SHP77 treated with DMSO at 0.1 percent for 48 hours (cell line): ENCODE measurements around the gene KBTBD4.
"Not testable (repeated sequence)": the region's sequence is repeated elsewhere in the genome, so short reads cannot be mapped to it uniquely, and the experiment has no call there.

Experiments
- DNase-seq: peaks from one replicate; lab custom pipeline; 2025; lab: John Stamatoyannopoulos, UW

Gene KBTBD4

GRCh38 chr11:47589977-47590861 is 11.4 kb upstream of the KBTBD4 start:
- no peak for DNase-seq

DNA sequence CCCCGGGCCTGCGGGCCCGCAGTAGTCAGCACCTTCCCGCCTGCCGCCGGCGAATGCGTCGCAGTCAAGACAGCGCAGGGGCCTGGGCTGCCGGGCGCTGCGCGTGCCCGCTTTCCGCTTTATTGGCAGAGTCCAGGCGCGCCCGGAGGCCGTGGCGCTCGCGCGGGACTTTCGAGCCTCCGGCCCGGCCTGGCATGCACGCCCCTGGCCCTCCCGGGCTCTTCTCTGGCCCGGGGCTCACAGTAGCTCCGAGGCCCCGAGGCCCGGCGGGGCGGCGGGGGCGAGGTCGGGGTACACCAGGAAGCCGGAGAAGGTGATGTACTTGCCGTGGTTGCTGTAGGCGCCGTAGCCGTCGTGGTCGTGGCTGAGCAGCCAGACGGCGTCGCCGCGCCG is 10.8 kb upstream of the KBTBD4 start:
- no peak for DNase-seq

- DNase-seq: no peak
Measured at GRCh38 chr11:47589118-47589517, 10.3 kb upstream of the KBTBD4 start.

DNA sequence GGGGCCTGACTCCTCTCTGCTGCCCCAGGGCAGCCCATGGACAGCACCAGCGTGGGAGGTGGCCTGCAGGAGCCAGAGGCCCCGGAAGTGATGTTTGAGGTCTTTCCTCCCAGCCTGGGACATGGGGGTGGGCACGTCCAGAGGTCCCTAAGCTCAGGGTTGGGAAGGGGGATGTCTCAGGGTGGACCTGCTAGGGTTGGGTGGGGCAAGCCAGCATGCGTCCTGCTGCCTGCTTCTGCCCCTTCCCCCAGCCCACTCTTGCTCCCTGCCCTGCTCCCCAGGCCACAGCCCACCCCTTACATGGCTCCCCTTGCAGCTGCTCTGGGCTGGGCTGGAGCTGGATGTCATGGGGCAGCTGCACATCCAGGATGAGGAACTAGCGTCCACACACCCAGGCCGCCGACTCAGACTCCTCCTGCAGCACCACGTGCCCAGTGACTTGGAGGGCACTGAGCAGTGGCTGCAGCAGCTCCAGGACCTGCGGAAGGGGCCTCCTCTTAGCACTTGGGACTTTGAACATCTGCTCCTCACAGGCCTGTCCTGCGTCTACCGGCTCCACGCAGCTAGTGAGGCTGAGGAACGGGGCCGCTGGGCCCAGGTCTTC is 9.1 kb upstream of the KBTBD4 start:
- no peak for DNase-seq

DNA sequence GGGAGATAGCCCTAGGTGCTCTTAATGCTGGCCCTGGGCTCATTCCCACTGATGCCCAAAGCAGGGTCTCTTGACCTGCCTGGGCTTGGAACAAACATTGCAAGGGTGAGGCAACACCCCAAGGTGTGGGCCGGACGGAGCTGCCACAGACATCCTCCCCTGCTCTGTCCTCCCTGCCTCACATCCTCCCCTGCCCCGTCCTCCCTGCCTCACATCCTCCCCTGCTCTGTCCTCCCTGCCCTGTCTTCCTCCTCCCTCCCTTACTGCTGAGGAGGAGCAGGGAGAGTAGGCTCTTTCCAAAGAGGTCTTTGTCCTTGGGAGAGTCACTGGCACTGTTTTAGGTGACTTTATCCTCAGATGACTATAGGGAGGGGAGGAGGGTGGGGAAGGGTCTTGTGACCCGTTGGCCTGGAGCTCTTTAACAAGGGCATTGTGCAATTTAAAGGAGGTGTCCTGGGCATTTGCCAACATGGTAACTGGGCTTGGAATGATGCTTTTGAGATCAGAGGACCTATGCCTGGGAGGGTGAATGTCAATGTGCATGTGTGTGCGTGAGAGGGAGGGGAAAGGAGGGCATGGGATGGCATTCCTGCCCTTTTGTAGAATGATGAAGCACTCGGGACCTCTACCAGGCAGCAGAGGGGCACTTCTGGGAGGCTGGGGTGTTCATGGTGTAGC is 8.4 kb upstream of the KBTBD4 start:
- DNase-seq: no peak

- no peak for DNase-seq
Measured at GRCh38 chr11:47586098-47586855, 7.5 kb upstream of the KBTBD4 start, which contains the start of gene FAM180B. TSS of gene FAM180B (plus strand) at chr11:47586678. CDS start at chr11:47586769, 91 bp downstream.

DNA sequence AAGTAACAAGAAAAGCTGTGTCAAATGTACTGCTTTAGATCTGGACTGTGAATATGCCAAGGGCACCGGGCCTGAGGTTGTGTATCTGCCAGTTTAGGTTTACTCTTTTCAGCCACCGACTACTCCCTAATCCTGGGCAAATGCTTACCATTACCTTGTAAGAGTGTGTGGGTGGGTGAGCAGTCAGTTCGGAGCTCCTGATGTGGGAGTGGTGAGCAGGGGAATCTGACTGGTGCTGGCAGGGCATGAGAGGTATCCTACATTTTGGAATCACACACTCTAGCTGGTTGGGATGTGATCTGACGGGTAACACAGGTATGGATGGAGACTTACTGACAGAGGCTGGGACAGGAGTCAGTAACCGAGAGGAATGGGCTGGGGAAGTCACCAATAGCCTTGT is 5.1 kb upstream of the KBTBD4 start:
- no peak for DNase-seq

DNA sequence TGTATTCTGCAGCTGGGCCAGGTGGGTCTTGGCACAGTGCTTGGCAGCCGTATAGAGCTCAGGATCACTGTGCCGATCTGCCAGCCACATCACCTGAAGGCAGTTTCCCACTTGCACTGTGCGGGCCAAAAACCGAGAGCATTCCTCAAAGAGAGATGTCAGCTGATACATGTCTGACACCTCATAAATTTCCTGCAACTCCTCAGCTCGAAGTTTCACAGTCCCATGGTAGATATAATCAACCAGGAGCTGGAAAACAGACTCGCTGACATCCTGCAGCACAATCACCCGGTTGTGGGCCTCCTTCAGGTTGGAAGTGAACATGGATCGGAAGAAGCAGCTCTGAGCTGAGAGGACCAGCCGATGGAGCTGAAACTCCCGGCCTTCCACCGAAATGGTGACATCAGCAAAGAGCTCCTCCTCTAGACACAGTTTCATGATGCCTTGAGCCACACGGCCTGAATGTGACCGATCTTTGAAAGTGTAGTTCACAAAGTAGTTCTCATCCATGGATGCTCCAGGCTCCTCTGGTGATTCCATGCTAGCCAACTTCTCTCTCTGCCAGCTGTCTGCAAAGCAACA is 1.2 kb downstream of the KBTBD4 start:
- DNase-seq: no peak

DNA sequence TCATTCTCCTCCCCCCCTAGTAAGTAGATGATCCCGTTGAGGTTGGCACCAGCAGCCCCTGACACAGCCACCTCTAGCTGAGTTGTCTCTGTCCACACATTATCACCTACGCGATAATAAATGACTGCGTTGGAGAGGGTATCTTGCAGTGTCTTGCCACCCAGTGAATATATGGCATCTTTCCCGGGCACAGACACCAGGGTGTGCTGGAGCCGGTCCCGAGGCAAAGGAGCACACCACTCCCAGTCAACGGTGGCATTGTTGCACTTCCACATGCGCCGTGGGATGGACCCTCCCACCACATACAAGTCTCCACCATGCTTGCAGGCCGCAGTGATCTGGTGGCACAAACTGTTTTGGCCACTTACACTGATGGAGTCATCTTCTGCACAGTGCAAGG is 5.4 kb downstream of the KBTBD4 start:
- DNase-seq: no peak

GRCh38 chr11:47572715-47573255 is 6.0 kb downstream of the KBTBD4 start:
- DNase-seq: no peak

DNA sequence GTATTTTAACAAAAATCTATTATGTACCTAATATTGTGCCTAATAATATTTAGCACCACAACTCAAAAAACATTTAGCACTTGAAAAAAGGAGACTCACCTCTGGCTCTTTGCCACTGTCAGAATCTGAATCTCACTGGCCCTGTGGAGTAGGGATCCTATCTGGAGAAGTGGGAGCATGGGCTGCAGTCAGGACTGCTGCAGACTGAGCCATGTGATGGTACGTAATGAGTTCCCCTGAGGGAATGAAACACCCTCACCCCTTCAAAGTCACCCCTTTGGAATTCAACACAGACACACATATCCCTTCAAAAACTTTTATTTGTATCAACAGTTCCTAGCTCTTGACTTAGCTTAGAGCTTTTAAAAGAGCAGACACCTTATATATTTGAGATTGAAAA is 6.9 kb downstream of the KBTBD4 start:
- DNase-seq: no peak

DNA sequence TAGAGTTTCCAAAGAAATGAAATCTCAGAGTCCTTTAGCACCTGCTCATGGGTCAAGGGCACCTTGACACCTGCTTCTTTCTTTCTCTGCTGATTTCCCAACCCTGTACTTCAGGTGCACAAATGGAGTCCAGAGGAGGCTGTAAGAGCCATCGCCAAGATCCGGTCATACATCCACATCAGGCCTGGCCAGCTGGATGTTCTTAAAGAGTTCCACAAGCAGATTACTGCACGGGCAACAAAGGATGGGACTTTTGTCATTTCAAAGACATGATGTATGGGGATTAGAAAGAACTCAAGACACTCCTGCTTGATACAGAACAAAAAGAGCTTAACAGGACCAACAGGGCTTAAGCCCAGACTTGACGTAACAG is 7.4 kb downstream of the KBTBD4 start:
- DNase-seq: no peak

DNA sequence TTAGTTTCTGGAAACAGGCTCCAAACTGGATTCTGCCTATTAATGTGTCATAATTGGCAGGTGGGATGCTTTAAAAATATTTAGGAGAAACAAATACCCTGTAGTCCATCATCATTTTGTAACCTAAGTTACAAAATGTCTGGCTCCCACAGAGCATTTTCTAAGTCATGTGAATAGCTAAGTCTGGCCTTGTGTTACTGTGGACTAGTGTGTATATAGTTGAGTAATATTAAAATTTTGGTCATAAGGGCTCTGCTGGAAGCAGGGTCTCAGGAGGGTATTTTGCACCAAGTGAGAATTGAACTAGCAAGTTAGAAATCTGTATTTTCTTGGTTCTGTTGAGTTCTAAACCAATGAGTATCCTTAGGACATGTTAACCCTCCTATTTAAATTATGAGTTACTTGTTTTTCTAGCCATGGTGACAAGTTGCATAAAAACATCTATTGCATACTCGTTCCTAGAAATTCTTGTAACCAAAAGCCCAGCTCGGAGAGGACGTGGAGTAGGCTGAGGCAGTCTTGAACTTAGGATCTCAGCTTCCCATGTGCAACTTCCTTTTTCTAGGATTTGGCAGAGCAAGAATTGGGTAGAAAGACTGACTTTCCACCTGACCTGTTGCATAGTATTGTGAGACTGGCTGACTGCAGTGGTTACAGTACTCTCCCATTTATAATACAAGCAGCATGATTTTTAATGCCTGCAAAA is 8.0 kb downstream of the KBTBD4 start:
- DNase-seq: no peak

GRCh38 chr11:47569646-47570045 is 9.1 kb downstream of the KBTBD4 start:
- DNase-seq: no peak

DNA sequence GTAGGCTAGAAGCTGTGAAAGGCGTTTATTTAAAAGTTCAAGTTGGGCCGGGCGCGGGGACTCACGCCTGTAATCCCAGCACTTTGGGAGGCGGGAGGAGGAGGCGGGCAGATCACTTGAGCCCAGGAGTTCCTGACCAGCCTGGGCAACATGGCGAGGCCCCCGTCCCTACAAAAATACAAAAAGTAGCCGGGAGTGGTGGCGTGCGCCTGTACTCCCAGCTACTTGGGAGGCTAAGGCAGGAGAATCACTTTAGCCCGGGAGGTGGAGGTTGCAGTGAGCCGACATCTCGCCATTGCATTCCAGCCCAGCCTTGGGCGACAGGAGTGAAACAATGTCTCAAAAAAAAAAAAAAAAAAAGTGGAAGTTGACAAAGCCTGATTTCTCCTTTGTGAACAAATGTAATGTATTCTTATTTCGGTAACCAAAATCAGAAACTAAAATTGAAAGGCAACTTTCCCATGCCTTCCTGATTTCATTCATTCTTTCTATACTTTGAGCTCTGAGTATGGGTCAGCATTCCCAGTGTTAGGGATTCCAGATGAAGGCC is 12.5 kb downstream of the KBTBD4 start:
- DNase-seq: no peak

- DNase-seq: peak; percentile 36
Measured at GRCh38 chr11:47565340-47566148, 13.2 kb downstream of the KBTBD4 start, which contains the start of gene PTPMT1. TSS of gene PTPMT1 (plus strand) at chr11:47565599. CDS start at chr11:47565623, 24 bp downstream.

- DNase-seq: no peak
Measured at GRCh38 chr11:47564933-47565339, 13.8 kb downstream of the KBTBD4 start.

GRCh38 chr11:47564366-47564765 is 14.4 kb downstream of the KBTBD4 start:
- DNase-seq: not testable (repeated sequence)

DNA sequence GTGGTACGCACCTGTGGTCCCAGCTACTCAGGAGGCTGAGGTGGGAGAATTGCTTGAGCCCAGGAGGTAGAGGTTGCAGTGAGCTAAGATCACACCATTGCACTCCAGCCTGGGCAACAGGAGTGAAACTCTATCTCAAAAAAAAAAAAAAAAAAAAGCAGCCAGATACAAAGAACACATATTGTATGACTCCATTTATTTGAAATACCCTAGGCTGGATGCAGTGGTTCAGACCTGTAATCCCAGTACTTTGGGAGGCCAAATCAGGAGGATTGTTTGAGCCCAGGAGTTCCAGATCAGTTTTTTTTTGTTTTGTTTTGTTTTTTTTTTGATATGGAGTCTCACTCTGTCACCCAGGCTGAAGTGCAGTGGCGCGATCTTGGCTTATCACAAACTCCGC is 16.4 kb downstream of the KBTBD4 start:
- DNase-seq: not testable (repeated sequence)

DNA sequence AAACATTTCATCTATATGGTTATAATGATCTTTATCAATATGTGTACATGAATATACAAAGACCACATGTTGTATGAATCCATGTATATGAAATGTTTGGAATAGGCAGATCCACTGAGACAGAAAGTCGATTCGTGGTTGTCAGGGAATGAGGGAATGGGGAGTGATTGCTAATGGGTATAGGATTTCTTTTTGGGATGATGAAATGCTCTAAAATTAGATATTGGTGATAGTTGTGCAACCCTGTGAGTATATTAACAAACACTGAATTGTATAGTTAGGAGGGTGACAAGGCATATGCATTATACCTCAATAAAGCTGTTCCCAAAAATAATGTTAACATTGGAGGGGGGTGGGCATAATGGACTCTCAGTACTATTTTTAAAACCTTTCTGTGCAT is 18.3 kb downstream of the KBTBD4 start:
- DNase-seq: no peak
